Anterior cingulate cortex (tissue), 58 donors: ENCODE measurements around the gene HECTD2.
"Not testable (repeated sequence)": the region's sequence is repeated elsewhere in the genome, so short reads cannot be mapped to it uniquely, and the experiment has no call there.

Source experiments
- DNase-seq, 58 donors: peaks; one replicate each; lab custom pipeline; 2025; lab: John Stamatoyannopoulos, UW

The HECTD2 gene

GRCh38 chr10:91409869-91410637 is at the start of gene HECTD2:
HECTD2 (plus strand) TSS chr10:91410344; CDS start chr10:91410439, 95 bp downstream.
- peak in 57 of 58 donors; percentile 16 to 86 (median 73) for DNase-seq

- no peak for DNase-seq
These were observed 49.7 kb upstream of the HECTD2 start for GRCh38 chr10:91360461-91360860.

- not testable (repeated sequence) for DNase-seq
These were observed 44.6 kb upstream of the HECTD2 start for GRCh38 chr10:91365519-91365918.

GRCh38 chr10:91366704-91367103 is 43.4 kb upstream of the HECTD2 start:
- DNase-seq = no peak

- DNase-seq = peak in 3 of 58 donors; percentile 5 to 44 (median 6)
These were observed 43.0 kb upstream of the HECTD2 start for GRCh38 chr10:91367127-91367531.

- no peak for DNase-seq
These were observed 42.6 kb upstream of the HECTD2 start for GRCh38 chr10:91367558-91367957.

- DNase-seq = not testable (repeated sequence)
These were observed 40.1 kb upstream of the HECTD2 start for GRCh38 chr10:91369978-91370589.

- DNase-seq = no peak
These were observed 36.1 kb upstream of the HECTD2 start for GRCh38 chr10:91374052-91374451.

GRCh38 chr10:91378061-91378460 is 32.1 kb upstream of the HECTD2 start:
- no peak for DNase-seq

- DNase-seq = no peak
These were observed 29.3 kb upstream of the HECTD2 start for GRCh38 chr10:91380873-91381256.

GRCh38 chr10:91381257-91381891 is 28.8 kb upstream of the HECTD2 start:
- DNase-seq = peak in 20 of 58 donors; percentile 3 to 40 (median 14)

- DNase-seq = peak in 1 of 58 donors; percentile 3
These were observed 24.6 kb upstream of the HECTD2 start for GRCh38 chr10:91385306-91386085.

- DNase-seq = peak in 1 of 58 donors; percentile 34
These were observed 20.3 kb upstream of the HECTD2 start for GRCh38 chr10:91389636-91390512.

- DNase-seq = not testable (repeated sequence)
These were observed 19.7 kb upstream of the HECTD2 start for GRCh38 chr10:91390513-91390825.

- DNase-seq = no peak
These were observed 18.2 kb upstream of the HECTD2 start for GRCh38 chr10:91391920-91392319.

GRCh38 chr10:91406322-91406721 is 3.8 kb upstream of the HECTD2 start:
- no peak for DNase-seq

- peak in 56 of 58 donors; percentile 21 to 86 (median 72) for DNase-seq
These were observed 875 bp upstream of the HECTD2 start for GRCh38 chr10:91409069-91409868.

GRCh38 chr10:91410638-91411371 is 661 bp downstream of the HECTD2 start:
- DNase-seq = peak in 23 of 58 donors; percentile 15 to 73 (median 38)
